Keratinocyte (primary cell): ENCODE data around the gene HEG1.

Source experiments
- EZH2 ChIP-seq: IDR thresholded peaks from one replicate; pipeline ENCODE4 v1.6.1; 2012; ENCODE audit warnings: inconsistent platforms, mild to moderate bottlenecking, low read length, moderate library complexity
- TF ChIP-seq, protein P1 (sequence below), 3 experiments: IDR thresholded peaks in 1 of 3; conservative IDR thresholded peaks in 1 of 3; optimal IDR thresholded peaks in 1 of 3; 2 replicates in 2 of 3; 3 replicates in 1 of 3; pipeline versions ENCODE3 to v1.5.1; 2011; ENCODE audit warnings: low read length in 3 of 3, mild to moderate bottlenecking in 3 of 3, moderate library complexity in 2 of 3, control low read depth in 1 of 3, inconsistent platforms in 1 of 3; ENCODE audit not compliant: insufficient read depth in 2 of 3; ENCODE audit errors: extremely low read depth in 1 of 3

DNA sequence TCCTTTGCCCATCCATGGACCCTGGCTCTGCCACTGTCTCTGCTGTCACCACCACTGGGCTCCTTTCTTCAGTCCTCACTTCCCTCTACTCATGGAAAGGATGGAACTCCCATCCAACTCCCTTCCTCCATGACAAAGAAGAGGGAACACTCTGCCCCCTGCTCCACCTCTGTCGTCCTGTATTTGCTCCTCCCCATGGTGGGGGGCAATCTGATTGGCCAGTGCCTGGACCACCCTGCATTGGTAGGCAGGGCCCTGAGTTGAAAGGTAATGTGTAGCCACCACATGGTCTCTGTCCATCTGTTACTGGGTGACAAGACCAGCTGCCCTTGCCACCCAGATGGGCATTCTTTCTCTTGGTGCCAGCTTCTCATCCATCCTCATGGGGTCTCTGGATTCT, 20.7 kb upstream of the HEG1 start:
- TF ChIP-seq, protein P1, sequence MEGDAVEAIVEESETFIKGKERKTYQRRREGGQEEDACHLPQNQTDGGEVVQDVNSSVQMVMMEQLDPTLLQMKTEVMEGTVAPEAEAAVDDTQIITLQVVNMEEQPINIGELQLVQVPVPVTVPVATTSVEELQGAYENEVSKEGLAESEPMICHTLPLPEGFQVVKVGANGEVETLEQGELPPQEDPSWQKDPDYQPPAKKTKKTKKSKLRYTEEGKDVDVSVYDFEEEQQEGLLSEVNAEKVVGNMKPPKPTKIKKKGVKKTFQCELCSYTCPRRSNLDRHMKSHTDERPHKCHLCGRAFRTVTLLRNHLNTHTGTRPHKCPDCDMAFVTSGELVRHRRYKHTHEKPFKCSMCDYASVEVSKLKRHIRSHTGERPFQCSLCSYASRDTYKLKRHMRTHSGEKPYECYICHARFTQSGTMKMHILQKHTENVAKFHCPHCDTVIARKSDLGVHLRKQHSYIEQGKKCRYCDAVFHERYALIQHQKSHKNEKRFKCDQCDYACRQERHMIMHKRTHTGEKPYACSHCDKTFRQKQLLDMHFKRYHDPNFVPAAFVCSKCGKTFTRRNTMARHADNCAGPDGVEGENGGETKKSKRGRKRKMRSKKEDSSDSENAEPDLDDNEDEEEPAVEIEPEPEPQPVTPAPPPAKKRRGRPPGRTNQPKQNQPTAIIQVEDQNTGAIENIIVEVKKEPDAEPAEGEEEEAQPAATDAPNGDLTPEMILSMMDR (optimal IDR thresholded peaks at IDR 0.05 in 1 of 3, IDR thresholded peaks at IDR 0.05 in 1 of 3, conservative IDR thresholded peaks at IDR 0.05 in 1 of 3; ENCODE audit: extremely low read depth in 1 of 3, insufficient read depth in 2 of 3, low read length in 3 of 3), result no peak
- TF ChIP-seq EZH2, result no peak
